ENCODE data around the gene RYR2.

DNA sequence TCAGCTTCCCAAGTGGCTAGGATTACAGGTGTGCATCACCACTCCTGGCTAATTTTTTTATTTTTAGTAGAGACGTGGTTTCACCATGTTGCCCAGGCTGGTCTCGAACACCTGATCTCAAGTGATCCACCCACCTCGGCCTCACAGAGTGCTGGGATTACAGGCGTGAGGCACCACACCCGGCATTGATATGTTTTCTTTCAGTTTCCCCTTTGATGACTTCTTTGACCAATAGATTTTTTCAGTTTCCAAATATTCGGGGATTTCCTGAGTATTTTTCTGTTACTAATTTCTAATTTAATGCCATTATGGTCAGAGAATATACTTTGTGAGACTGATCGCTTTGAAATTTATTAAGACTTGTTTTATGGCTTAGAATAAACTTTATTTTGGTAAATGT lies 406.1 kb downstream of the RYR2 start:
- TF ChIP-seq, protein P1, sequence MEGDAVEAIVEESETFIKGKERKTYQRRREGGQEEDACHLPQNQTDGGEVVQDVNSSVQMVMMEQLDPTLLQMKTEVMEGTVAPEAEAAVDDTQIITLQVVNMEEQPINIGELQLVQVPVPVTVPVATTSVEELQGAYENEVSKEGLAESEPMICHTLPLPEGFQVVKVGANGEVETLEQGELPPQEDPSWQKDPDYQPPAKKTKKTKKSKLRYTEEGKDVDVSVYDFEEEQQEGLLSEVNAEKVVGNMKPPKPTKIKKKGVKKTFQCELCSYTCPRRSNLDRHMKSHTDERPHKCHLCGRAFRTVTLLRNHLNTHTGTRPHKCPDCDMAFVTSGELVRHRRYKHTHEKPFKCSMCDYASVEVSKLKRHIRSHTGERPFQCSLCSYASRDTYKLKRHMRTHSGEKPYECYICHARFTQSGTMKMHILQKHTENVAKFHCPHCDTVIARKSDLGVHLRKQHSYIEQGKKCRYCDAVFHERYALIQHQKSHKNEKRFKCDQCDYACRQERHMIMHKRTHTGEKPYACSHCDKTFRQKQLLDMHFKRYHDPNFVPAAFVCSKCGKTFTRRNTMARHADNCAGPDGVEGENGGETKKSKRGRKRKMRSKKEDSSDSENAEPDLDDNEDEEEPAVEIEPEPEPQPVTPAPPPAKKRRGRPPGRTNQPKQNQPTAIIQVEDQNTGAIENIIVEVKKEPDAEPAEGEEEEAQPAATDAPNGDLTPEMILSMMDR (IDR thresholded peaks at IDR 0.05), result no peak
- TF ChIP-seq EZH2 (IDR thresholded peaks at IDR 0.05; ENCODE audit: borderline replicate concordance, insufficient read depth, low read depth, low read length, poor library complexity, severe bottlenecking), result no peak
